ENCODE measurements around the gene TNFAIP2.

Gene TNFAIP2

DNA sequence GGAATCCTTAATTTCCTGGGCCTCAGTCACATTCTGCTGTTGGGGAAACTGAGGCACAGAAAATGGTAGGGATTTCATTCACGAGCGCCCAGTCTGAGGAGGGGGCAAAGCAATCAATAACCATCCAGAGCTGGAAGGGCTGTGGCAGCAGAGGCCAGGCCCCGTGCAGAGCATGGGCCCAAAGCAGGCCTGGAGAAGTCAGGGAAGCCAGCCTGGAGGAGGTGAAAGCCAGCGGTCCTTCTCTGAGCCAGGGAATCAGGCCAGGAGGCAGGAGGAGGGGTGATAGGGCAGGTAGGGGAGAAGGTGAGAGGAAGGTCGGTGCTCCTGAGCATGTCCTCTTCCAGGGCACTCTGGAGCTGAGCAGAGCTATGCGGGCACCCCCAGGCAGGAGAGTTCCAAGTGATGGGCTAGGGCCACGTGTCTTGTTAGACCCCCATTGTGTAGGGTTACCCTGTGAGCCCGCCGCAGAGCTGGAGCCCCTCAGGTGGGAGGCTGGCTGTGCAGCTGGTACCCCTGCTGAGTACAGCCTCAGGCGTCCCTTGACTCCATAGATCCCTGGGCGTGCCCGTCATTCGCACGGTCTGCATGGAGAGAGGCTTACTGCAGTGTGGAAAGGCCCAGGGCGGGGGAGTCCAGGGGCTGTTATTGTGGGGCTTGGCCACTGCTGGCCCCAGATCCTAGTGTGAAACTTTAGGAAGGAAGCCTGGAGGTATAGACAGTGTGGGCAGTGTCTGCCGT is 4.8 kb downstream of the TNFAIP2 start:
- no peak for DNase-seq

DNA sequence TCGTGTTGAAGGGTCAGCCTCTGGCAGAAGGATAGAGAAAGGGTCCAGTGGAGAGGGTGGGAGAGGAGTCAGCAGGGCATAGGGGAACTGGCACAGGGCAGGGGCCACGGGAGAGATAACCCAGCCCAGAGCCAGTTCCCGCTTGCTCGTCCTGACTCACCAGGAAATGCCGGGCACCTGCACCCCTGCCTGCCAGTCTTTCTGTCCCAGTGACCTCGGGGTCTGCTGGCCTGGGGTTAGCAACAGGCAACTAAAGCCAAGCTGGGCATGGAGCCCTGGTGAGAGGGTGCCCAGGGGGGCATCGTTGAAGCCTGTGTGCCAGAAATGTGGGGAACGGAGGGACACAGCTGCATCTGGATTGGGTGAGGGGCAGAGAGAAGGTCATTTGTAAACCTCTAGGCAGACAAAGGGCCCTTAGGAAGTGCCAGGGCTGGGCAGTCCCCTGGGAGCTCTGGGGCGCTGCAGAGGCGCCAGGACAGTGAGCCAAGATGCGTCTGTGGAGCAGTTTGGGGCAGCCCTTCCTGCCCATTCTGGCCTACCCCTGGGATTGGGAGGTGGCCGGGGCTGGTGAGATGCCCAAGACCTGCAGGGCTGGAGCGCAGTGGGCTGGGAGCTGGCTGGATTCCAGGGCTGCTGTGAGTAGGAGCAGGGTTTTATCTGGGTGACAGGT is 5.5 kb downstream of the TNFAIP2 start:
- TF ChIP-seq GATA1 (IDR thresholded peaks at IDR 0.05; ENCODE audit: low read depth, low read length), result no peak
- TF ChIP-seq POLR2A (IDR thresholded peaks at IDR 0.05; ENCODE audit: low read length), result no peak
- DNase-seq, result no peak

More for the DNA sequence above, 4.8 kb downstream of the TNFAIP2 start:
- TF ChIP-seq GATA1 (IDR thresholded peaks at IDR 0.05; ENCODE audit: low read depth, low read length) (no peak), POLR2A (IDR thresholded peaks at IDR 0.05; ENCODE audit: low read length) (no peak)

DNA sequence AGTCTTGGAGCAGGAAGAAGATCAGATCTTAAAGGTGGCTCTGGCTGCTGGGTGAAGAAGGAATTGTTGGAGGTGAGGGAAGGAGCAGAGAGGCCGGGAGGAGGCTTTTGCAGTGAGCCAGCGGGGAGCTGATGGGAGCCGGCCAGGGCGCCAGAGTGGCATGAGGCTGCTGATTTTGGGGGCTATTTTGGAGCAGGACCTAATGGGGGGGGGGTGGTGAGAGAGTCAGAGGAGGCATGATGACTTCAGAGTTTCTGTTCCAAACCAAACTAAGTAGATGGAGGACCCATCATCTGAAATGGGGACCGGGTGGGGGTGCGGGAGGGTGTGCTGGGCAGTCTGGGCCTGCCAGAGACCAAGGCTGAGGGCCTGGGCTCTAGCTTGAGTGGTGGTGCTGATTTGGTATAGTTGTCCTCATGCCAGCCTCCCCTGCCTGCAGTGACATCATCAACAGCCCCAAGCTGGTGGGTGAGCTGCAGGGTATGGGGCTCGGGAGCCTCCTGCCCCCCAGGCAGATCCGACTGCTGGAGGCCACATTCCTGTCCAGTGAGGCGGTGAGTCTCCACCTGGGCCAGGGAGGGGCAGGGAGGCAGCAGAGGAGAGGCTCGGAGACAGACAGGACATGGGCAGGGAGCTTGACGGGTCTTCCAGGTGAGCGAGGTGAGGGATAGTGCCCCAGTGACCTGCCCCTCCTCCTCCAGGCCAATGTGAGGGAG is 6.2 kb downstream of the TNFAIP2 start:
- no peak for DNase-seq
- TF ChIP-seq GATA1 (IDR thresholded peaks at IDR 0.05; ENCODE audit: low read depth, low read length) (no peak), POLR2A (IDR thresholded peaks at IDR 0.05; ENCODE audit: low read length) (no peak)

DNA sequence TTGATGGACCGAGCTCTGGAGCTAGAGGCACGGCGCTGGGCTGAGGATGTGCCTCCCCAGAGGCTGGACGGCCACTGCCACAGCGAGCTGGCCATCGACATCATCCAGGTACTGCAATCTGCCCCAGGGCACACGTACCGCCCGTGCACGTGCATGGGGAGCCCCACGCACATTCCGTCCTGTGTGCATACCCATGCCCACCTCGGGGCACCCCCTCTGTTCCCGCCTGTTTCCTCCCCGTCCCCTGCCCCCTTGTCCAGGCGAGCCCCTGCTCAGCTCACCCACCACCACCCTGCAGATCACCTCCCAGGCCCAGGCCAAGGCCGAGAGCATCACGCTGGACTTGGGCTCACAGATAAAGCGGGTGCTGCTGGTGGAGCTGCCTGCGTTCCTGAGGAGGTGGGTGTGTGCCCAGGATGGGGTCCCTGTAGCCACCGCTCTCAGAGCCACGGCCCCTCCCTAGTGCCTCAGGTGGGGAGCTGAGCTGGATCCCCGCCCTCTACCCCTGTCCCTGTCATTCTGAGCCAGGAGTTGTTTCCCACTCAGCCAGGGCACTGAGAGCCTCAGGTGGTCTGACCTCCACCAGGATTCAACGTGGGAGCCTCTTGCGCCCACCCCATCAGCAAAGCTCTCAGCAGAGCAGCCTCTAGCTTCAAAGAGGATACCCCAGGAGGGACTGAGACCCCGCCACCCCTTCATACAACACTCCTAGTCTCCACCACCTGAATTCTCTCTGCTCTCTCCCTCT is 6.9 kb downstream of the TNFAIP2 start:
- TF ChIP-seq POLR2A (IDR thresholded peaks at IDR 0.05; ENCODE audit: low read length) (no peak), GATA1 (IDR thresholded peaks at IDR 0.05; ENCODE audit: low read depth, low read length) (no peak)
- no peak for DNase-seq

DNA sequence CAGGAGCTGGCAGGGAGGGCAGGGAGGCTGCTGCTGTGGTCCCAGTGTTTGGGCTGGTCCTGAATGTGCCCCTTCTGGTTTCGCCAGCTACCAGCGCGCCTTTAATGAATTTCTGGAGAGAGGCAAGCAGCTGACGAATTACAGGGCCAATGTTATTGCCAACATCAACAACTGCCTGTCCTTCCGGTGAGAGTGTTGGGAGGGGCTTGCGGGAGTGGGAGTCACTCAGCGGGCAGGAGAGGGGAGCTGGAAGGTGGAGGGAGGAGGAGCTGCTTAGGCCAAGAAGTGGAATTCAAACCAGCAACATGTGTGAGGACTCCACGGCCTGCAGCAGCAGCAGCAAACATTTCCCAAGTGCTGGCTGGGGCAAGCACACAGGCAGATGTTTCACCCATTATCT is 7.7 kb downstream of the TNFAIP2 start:
- no peak for DNase-seq
- no peak for TF ChIP-seq POLR2A (IDR thresholded peaks at IDR 0.05; ENCODE audit: low read length)
- no peak for TF ChIP-seq GATA1 (IDR thresholded peaks at IDR 0.05; ENCODE audit: low read depth, low read length)

DNA sequence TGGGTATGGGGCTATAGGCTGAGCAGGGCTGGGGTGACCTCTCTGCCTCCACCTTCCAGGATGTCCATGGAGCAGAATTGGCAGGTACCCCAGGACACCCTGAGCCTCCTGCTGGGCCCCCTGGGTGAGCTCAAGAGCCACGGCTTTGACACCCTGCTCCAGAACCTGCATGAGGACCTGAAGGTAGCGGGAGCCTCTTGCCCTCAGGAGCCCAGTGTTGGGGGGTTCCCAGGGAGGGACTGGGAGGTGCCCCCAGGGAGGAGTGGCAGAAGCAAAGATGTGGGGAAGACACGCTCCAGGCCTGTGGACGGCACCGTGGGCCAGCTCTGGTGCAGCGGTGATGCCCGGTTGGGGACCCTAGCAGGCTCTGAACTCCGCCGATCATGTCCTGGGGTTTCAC is 8.3 kb downstream of the TNFAIP2 start:
- DNase-seq, result no peak
- TF ChIP-seq POLR2A (IDR thresholded peaks at IDR 0.05; ENCODE audit: low read length) (no peak), GATA1 (IDR thresholded peaks at IDR 0.05; ENCODE audit: low read depth, low read length) (no peak)

DNA sequence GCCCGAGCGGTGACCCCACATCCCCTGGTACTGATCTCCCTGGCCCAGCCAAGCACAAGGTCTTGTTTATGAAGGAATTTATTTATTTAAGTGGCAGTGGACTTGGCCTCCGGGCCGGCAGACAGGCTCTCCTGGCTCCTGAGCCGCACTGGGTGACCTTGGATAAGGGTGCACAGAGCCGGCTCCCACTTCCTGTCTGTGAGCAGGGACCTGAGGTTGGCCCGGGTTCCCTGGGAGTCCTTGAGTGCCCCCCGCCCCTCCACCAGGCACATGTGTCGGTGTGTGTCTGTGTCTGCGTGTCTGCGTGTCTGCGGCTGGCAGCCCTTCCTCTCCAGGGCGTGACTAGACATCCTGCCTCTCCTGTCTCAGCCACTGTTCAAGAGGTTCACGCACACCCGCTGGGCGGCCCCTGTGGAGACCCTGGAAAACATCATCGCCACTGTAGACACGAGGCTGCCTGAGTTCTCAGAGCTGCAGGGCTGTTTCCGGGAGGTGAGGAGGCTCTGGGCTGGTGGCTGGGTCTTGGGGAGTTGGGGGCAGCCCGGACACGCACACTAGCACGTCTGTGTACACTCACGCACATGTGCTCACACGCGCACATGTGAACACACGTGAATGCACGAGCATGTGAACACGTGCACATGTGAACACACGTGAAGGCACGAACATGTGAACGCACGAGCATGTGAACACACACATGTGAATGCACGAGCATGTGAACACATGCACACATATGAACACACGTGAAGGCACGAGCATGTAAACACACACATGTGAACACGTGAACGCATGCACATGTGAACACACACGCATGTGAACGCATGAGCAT is 9.3 kb downstream of the TNFAIP2 start:
- DNase-seq, result no peak

DNA sequence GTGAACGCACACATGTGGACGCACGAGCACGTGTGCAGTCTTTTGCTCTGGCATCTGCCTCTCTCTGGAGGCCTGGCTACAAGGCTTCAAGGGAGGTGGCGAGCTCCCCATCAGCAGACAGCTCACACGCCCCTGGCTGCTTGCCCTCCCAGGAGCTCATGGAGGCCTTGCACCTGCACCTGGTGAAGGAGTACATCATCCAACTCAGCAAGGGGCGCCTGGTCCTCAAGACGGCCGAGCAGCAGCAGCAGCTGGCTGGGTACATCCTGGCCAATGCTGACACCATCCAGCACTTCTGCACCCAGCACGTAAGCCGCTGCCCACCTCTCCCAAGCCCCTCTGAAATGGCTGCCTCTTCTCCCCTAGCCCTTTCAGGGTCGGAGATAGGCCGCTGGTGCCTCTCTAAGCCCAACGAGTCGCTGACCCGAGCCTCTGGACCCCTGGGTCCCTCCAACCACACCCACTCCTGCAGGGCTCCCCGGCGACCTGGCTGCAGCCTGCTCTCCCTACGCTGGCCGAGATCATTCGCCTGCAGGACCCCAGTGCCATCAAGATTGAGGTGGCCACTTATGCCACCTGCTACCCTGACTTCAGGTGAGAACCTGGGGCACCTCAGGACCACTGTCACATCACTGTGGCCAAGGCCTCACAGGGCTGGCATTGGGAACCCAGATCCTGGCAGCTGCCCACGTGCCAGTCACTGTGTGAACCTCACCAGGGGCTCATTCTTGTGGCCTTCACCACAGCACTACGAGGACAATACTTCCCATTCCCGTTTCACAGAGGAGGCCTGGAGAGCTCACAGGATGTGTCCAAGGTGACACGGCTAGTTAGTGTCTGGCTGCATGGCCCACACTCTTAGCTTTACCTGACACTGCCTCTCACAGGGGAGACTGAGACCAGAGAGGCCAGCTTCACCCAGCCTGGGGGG is 10.2 kb downstream of the TNFAIP2 start:
- DNase-seq, result no peak
- TF ChIP-seq GATA1 (IDR thresholded peaks at IDR 0.05; ENCODE audit: low read depth, low read length) (no peak), POLR2A (IDR thresholded peaks at IDR 0.05; ENCODE audit: low read length) (no peak)

More for the DNA sequence above, 9.3 kb downstream of the TNFAIP2 start:
- TF ChIP-seq POLR2A (IDR thresholded peaks at IDR 0.05; ENCODE audit: low read length), result no peak
- TF ChIP-seq GATA1 (IDR thresholded peaks at IDR 0.05; ENCODE audit: low read depth, low read length), result no peak

DNA sequence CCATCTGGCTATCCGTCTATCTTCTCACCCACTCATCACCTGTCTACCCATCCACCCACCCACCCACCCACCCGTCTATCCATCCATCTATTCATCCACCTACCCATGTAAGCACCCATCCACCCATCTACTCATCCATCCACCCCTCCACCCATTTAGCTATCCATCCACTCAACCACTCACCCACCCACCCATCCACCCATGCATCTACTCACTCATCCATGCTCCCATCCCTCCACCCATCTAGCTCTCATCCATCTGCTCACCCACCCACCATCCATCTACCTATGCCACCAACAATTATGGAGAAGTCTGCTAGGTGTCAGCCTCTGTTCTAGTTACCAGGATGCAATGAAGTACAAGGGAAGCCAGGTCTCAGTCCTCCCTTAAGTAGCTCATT is 11.1 kb downstream of the TNFAIP2 start:
- no peak for DNase-seq
- TF ChIP-seq GATA1 (IDR thresholded peaks at IDR 0.05; ENCODE audit: low read depth, low read length) (no peak), POLR2A (IDR thresholded peaks at IDR 0.05; ENCODE audit: low read length) (no peak)

DNA sequence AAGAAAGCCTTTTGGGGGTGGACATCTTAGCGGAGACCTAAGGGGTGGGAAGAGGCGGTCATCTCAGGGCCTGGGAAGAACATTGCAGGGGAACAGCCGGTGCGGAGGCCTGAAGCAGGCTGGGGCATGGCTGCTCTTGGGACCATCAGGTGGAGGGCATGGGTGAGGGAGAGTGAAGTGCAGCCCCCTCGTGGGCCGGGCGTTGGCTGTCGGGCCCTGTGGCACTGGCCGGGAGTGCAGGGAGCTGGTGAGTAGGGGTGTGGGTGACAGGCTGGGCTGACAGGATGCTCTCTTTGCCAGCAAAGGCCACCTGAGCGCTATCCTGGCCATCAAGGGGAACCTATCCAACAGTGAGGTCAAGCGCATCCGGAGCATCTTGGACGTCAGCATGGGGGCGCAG is 11.7 kb downstream of the TNFAIP2 start:
- no peak for DNase-seq
- TF ChIP-seq POLR2A (IDR thresholded peaks at IDR 0.05; ENCODE audit: low read length) (no peak), GATA1 (IDR thresholded peaks at IDR 0.05; ENCODE audit: low read depth, low read length) (no peak)

DNA sequence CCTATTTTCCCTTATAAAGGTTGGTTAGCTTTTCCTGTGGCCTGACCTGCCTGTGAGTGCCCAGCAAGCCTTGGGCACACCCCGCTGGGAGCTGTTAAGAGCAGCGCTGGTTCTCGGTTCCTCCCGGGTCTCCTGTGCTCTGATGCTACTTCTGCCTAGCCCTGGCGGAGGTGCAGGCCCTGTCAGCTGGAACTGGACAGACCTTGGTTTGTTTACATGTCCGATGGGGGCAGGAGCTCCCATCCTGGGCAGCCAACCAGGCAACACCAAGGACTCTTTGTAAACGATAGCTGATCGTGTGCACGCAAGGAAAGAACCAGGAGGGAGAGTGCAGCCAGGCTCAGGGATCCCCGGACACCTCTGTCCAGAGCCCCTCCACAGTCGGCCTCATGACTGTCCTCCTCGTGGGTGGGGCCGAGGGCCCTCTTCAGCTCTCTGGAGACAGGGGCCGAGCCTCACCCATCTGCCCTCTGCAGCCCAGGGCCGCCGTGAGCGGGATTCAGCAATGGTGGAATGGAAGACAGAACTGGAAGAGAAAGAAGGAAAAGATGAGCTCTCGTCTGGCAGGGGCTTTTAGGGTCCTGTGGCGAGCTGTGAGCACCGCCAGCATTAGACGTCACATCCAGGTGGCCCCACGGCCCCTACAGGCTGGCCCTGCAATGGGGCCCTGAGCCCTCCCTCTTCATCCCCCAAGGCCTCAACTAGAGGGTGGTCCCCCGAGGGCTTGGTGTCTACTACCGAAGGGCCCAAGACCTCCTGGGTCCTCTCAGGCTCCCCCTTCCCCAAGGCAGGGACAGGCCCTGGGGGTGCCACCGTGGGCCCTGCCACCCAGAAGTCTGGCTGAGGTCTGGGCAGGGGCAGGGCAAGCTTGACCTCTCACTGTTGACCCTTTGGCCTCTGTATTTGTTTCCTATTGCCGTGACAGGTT is 12.3 kb downstream of the TNFAIP2 start:
- no peak for DNase-seq
- TF ChIP-seq GATA1 (IDR thresholded peaks at IDR 0.05; ENCODE audit: low read depth, low read length), result no peak
- no peak for TF ChIP-seq POLR2A (IDR thresholded peaks at IDR 0.05; ENCODE audit: low read length)
